HG02973 (cell line): ENCODE measurements around the gene CDKN2AIPNL.

Experiments
- ATAC-seq: cut with Tn5 transposase; IDR thresholded peaks from one replicate; pipeline ENCODE4 v1.9.1; 2021; ENCODE audit warnings: moderate library complexity; ENCODE audit not compliant: unreplicated experiment

Gene CDKN2AIPNL

GRCh38 chr5:134411546-134412266, at the start of gene CDKN2AIPNL:
Gene CDKN2AIPNL, minus strand, starts transcription at chr5:134411881. Its CDS starts 27 bp downstream, at chr5:134411854.
- ATAC-seq = peak; percentile 95

GRCh38 chr5:134460551-134460950, 48.9 kb upstream of the CDKN2AIPNL start:
- ATAC-seq = no peak

- no peak for ATAC-seq
Measured at GRCh38 chr5:134459491-134459890, 47.8 kb upstream of the CDKN2AIPNL start.

GRCh38 chr5:134459010-134459403, 47.3 kb upstream of the CDKN2AIPNL start:
- no peak for ATAC-seq

GRCh38 chr5:134458234-134459009, 46.7 kb upstream of the CDKN2AIPNL start:
- no peak for ATAC-seq

- no peak for ATAC-seq
Measured at GRCh38 chr5:134457801-134458200, 46.1 kb upstream of the CDKN2AIPNL start.

GRCh38 chr5:134456825-134457224, 45.1 kb upstream of the CDKN2AIPNL start:
- no peak for ATAC-seq

GRCh38 chr5:134455466-134455865, 43.8 kb upstream of the CDKN2AIPNL start:
- ATAC-seq = no peak

- ATAC-seq = no peak
Measured at GRCh38 chr5:134453016-134453415, 41.3 kb upstream of the CDKN2AIPNL start.

GRCh38 chr5:134451936-134452505, 40.3 kb upstream of the CDKN2AIPNL start:
- ATAC-seq = no peak

GRCh38 chr5:134451225-134451935, 39.7 kb upstream of the CDKN2AIPNL start:
- no peak for ATAC-seq

GRCh38 chr5:134450374-134450773, 38.7 kb upstream of the CDKN2AIPNL start:
- no peak for ATAC-seq

- no peak for ATAC-seq
Measured at GRCh38 chr5:134449167-134449566, 37.5 kb upstream of the CDKN2AIPNL start.

- no peak for ATAC-seq
Measured at GRCh38 chr5:134447815-134448520, 36.3 kb upstream of the CDKN2AIPNL start.

GRCh38 chr5:134446938-134447337, 35.3 kb upstream of the CDKN2AIPNL start:
- no peak for ATAC-seq

GRCh38 chr5:134445856-134446818, 34.5 kb upstream of the CDKN2AIPNL start:
- ATAC-seq = no peak

- no peak for ATAC-seq
Measured at GRCh38 chr5:134444941-134445471, 33.3 kb upstream of the CDKN2AIPNL start.

- no peak for ATAC-seq
Measured at GRCh38 chr5:134440201-134440755, 28.6 kb upstream of the CDKN2AIPNL start.

- ATAC-seq = no peak
Measured at GRCh38 chr5:134439210-134439654, 27.6 kb upstream of the CDKN2AIPNL start.
